Activated CD4-positive, alpha-beta memory T cell treated with anti-CD3 and anti-CD28 coated beads for 36 hours (primary cell): ENCODE measurements around the gene CNNM2. TPM values are rescaled to one million over a fixed set of nuclear protein-coding genes. Genes with fewer than 3 reads are reported as not detected.

Experiments
- total RNA-seq, 2 experiments: library from RNA; stranded (reverse); gene quantifications; one replicate each; pipeline ENCODE4 v1.2.3, GENCODE V29; 2021

CNNM2 gene
- total RNA-seq, 2 experiments from 2014 or later, result 4.0 to 4.2 TPM

Other genes with a start within 250 kb of the CNNM2 start
- gene ARL3, start 203.9 kb upstream of the CNNM2 start, total RNA-seq, result 10 to 100 TPM; 10.1 to 11.1 TPM
- gene SFXN2, start 203.7 kb upstream of the CNNM2 start, total RNA-seq, result 10 to 100 TPM; 14.7 to 17.8 TPM
- gene WBP1L, start 174.3 kb upstream of the CNNM2 start, total RNA-seq, result 10 to 100 TPM; 14.6 to 15.9 TPM
- gene CYP17A1, start 80.9 kb upstream of the CNNM2 start, total RNA-seq, result not detected
- 1 to 10 TPM; 5.0 to 5.9 TPM for gene BORCS7, start 64.0 kb upstream of the CNNM2 start, total RNA-seq
- gene AS3MT, start 48.8 kb upstream of the CNNM2 start, total RNA-seq, result under 1 TPM; 0.59 to 0.85 TPM